Left kidney (tissue), 2 donors: ENCODE data around the gene COPS8. TPM values are rescaled to one million over a fixed set of nuclear protein-coding genes. Genes with fewer than 3 reads are reported as not detected.

Experiments
- DNase-seq: peaks from one replicate; pipeline ENCODE4 v3.0.0-alpha.2; 2013
- polyA plus RNA-seq: library from polyadenylated mRNA; unstranded; fragments of 120-200 nt; gene quantifications from one replicate; pipeline ENCODE4 v1.2.1, GENCODE V29; 2013; ENCODE audit not compliant: insufficient read length

Gene COPS8
- polyA plus RNA-seq, 1 donor = 89.7 TPM

GRCh38 chr2:237062585-237062984, 23.1 kb upstream of the COPS8 start:
- no peak for DNase-seq

GRCh38 chr2:237064203-237065070, 21.3 kb upstream of the COPS8 start:
- no peak for DNase-seq

GRCh38 chr2:237065071-237065377, 20.7 kb upstream of the COPS8 start:
- no peak for DNase-seq

GRCh38 chr2:237066396-237066795, 19.3 kb upstream of the COPS8 start:
- no peak for DNase-seq

- no peak for DNase-seq
Measured at GRCh38 chr2:237068005-237068576, 17.6 kb upstream of the COPS8 start.

GRCh38 chr2:237072067-237072931, 13.4 kb upstream of the COPS8 start:
- DNase-seq = peak; percentile 61

- DNase-seq = no peak
Measured at GRCh38 chr2:237073552-237073951, 12.1 kb upstream of the COPS8 start.

GRCh38 chr2:237074211-237074993, 11.3 kb upstream of the COPS8 start:
- no peak for DNase-seq

- DNase-seq = no peak
Measured at GRCh38 chr2:237075749-237076599, 9.7 kb upstream of the COPS8 start.

- DNase-seq = no peak
Measured at GRCh38 chr2:237081596-237081995, 4.1 kb upstream of the COPS8 start.

- no peak for DNase-seq
Measured at GRCh38 chr2:237083026-237083425, 2.7 kb upstream of the COPS8 start.

GRCh38 chr2:237084444-237084843, 1.2 kb upstream of the COPS8 start:
- DNase-seq = no peak

GRCh38 chr2:237090906-237091305, 5.2 kb downstream of the COPS8 start:
- DNase-seq = no peak

- no peak for DNase-seq
Measured at GRCh38 chr2:237091779-237092436, 6.2 kb downstream of the COPS8 start.

- DNase-seq = no peak
Measured at GRCh38 chr2:237092506-237092905, 6.8 kb downstream of the COPS8 start.

- peak; percentile 36 for DNase-seq
Measured at GRCh38 chr2:237092920-237093781, 7.5 kb downstream of the COPS8 start.

GRCh38 chr2:237096201-237096600, 10.5 kb downstream of the COPS8 start:
- no peak for DNase-seq

- no peak for DNase-seq
Measured at GRCh38 chr2:237096911-237097310, 11.2 kb downstream of the COPS8 start.

- DNase-seq = no peak
Measured at GRCh38 chr2:237097326-237097910, 11.7 kb downstream of the COPS8 start.
